HCT116 (cell line): Measurements from ENCODE around the gene KCNQ1OT1. TPM values are rescaled to one million over a fixed set of nuclear protein-coding genes. Genes with fewer than 3 reads are reported as not detected.

ENCODE experiments used
- ATAC-seq: fragments of 200-7000 bp; cut with Tn5 transposase; 2 replicates; pipeline ENCODE4 v1.9.1; 2020; ENCODE audit warnings: mild to moderate bottlenecking, moderate library complexity
- BruUV-seq: library from RNA; stranded (reverse); fragments of 400-500 nt; replicated peaks from 2 replicates; lab custom pipeline; 2021; lab: Mats Ljungman, UMichigan
- CTCF ChIA-PET: fragments of 300-600 bp; sonication (Branson Sonifier 250); formaldehyde crosslinking; loops from one replicate; lab custom pipeline; 2021; ENCODE audit warnings: antibody characterized with exemption; lab: Charles Lee
- POLR2A ChIA-PET: fragments of 300-600, 350-600 bp; sonication (Branson Sonifier 250); formaldehyde crosslinking; loops from one replicate; lab custom pipeline; 2021; ENCODE audit warnings: antibody characterized with exemption; lab: Charles Lee
- RAD21 ChIA-PET, 2 experiments: fragments of 300-600 bp; sonication (Branson Sonifier 250); formaldehyde crosslinking; loops; one replicate each; lab custom pipeline; 2023; ENCODE audit warnings: low total read pairs in 2 of 2; ENCODE audit not compliant: uncharacterized antibody in 2 of 2, unreplicated experiment in 2 of 2, low non-redundant PET in 1 of 2; lab: Charles Lee
- DNase-seq: peaks from one replicate; pipeline ENCODE4 v3.0.0-alpha.2; 2010; ENCODE audit warnings: low read depth, low spot score
- H2AFZ ChIP-seq: fragments of 200-600 bp; shearing (Covaris generic), sonication (generic); 2 replicates; pipeline ENCODE4 v1.6.1; 2017; ENCODE audit warnings: low read depth, mixed run types, mixed read lengths, antibody characterized with exemption, low read length; ENCODE audit not compliant: poor library complexity, severe bottlenecking
- H3K27ac ChIP-seq: 2 replicates; pipeline ENCODE4 v1.5.1; 2012; ENCODE audit warnings: low read depth, low read length
- H3K27me3 ChIP-seq: fragments of 200-600 bp; sonication (generic); 2 replicates; pipeline ENCODE4 v1.6.1; 2016; ENCODE audit warnings: mixed run types, low read length, mixed read lengths; ENCODE audit not compliant: insufficient read depth
- H3K36me3 ChIP-seq, 2 experiments: fragments of 200-500 bp in 1 of 2; fragments of 200-600 bp in 1 of 2; sonication (Bioruptor generic) in 1 of 2; sonication (generic) in 1 of 2; 2 replicates each; pipeline versions ENCODE4 v1.5.1 to v1.6.1; 2014 to 2016; ENCODE audit warnings: low read length in 2 of 2, inconsistent platforms in 1 of 2, mixed read lengths in 1 of 2, mixed run types in 1 of 2; ENCODE audit not compliant: insufficient read depth in 2 of 2, control insufficient read depth in 1 of 2
- H3K4me1 ChIP-seq, 2 experiments: fragments of 200-600 bp in 1 of 2; sonication (generic) in 1 of 2; 2 replicates each; pipeline versions ENCODE4 v1.5.1 to v1.6.1; 2012 to 2017; ENCODE audit warnings: low read length in 2 of 2, inconsistent platforms in 1 of 2, mild to moderate bottlenecking in 1 of 2, mixed read lengths in 1 of 2, mixed run types in 1 of 2, moderate library complexity in 1 of 2; ENCODE audit not compliant: insufficient read depth in 2 of 2, control insufficient read depth in 1 of 2
- H3K4me2 ChIP-seq: fragments of 200-600 bp; sonication (generic); 2 replicates; pipeline ENCODE4 v1.6.1; 2017; ENCODE audit warnings: mixed run types, low read length, mixed read lengths
- H3K4me3 ChIP-seq, 2 experiments: fragments of 200-600 bp in 1 of 2; sonication (generic) in 1 of 2; replicated peaks in 1 of 2; 2 replicates each; pipeline ENCODE4 v1.5.1; 2011 to 2016; ENCODE audit warnings: low read length in 2 of 2, control low read depth in 1 of 2, low read depth in 1 of 2, mild to moderate bottlenecking in 1 of 2, mixed read lengths in 1 of 2, mixed run types in 1 of 2
- H3K79me2 ChIP-seq: fragments of 200-600 bp; sonication (generic); 2 replicates; pipeline ENCODE4 v1.6.1; 2017; ENCODE audit warnings: mild to moderate bottlenecking, mixed run types, low read length, moderate library complexity, mixed read lengths; ENCODE audit not compliant: insufficient read depth
- H3K9ac ChIP-seq: fragments of 200-600 bp; sonication (generic); 2 replicates; pipeline ENCODE4 v1.6.1; 2016; ENCODE audit warnings: low read length, mixed read lengths
- H3K9me2 ChIP-seq: fragments of 200-600 bp; sonication (generic), shearing (Covaris generic); 2 replicates; pipeline ENCODE4 v1.6.1; 2017; ENCODE audit warnings: mixed run types, mild to moderate bottlenecking, moderate library complexity; ENCODE audit not compliant: insufficient read depth
- H3K9me3 ChIP-seq, 2 experiments: fragments of 200-500 bp in 1 of 2; fragments of 200-600 bp in 1 of 2; sonication (Bioruptor generic) in 1 of 2; sonication (generic) in 1 of 2; 2 replicates each; pipeline ENCODE4 v1.6.1; 2014 to 2017; ENCODE audit warnings: low read length in 2 of 2, mixed read lengths in 2 of 2, inconsistent platforms in 1 of 2, low read depth in 1 of 2, mild to moderate bottlenecking in 1 of 2, mixed run types in 1 of 2, moderate library complexity in 1 of 2; ENCODE audit not compliant: control insufficient read depth in 1 of 2, insufficient read depth in 1 of 2
- H4K20me1 ChIP-seq: fragments of 200-600 bp; sonication (generic), shearing (Covaris generic); 2 replicates; pipeline ENCODE4 v1.6.1; 2017; ENCODE audit warnings: mixed run types, mild to moderate bottlenecking, moderate library complexity; ENCODE audit not compliant: insufficient read depth
- ATF3 ChIP-seq: IDR thresholded peaks from 2 replicates; pipeline ENCODE4 v1.6.1; 2012
- CEBPB ChIP-seq: IDR thresholded peaks from 2 replicates; pipeline ENCODE4 v1.6.1; 2012; ENCODE audit warnings: low read depth
- EGR1 ChIP-seq: IDR thresholded peaks from 2 replicates; pipeline ENCODE4 v1.6.1; 2012; ENCODE audit warnings: low read depth
- ELF1 ChIP-seq: IDR thresholded peaks from 2 replicates; pipeline ENCODE4 v1.6.1; 2012; ENCODE audit warnings: low read depth, borderline replicate concordance
- EZH2 ChIP-seq: fragments of 200-600 bp; sonication (generic); IDR thresholded peaks from 2 replicates; pipeline ENCODE4 v1.6.1; 2017; ENCODE audit warnings: antibody characterized with exemption, mixed run types
- EZH2phosphoT487 ChIP-seq: fragments of 200-600 bp; IDR thresholded peaks from 2 replicates; pipeline ENCODE4 v1.6.1; 2018; ENCODE audit warnings: antibody characterized with exemption, borderline replicate concordance
- FOSL1 ChIP-seq: IDR thresholded peaks from 2 replicates; pipeline ENCODE4 v1.6.1; 2012; ENCODE audit warnings: low read depth
- MAX ChIP-seq: IDR thresholded peaks from 2 replicates; pipeline ENCODE4 v1.6.1; 2012
- RAD21 ChIP-seq: IDR thresholded peaks from 2 replicates; pipeline ENCODE4 v1.6.1; 2012; ENCODE audit warnings: low read depth, mild to moderate bottlenecking
- REST ChIP-seq: IDR thresholded peaks from 2 replicates; pipeline ENCODE4 v1.6.1; 2012; ENCODE audit warnings: low read depth
- SP1 ChIP-seq: IDR thresholded peaks from 2 replicates; pipeline ENCODE4 v1.6.1; 2012; ENCODE audit warnings: low read depth
- SRF ChIP-seq: IDR thresholded peaks from 2 replicates; pipeline ENCODE4 v1.6.1; 2012; ENCODE audit warnings: low read depth
- TCF7L2 ChIP-seq: IDR thresholded peaks from 2 replicates; pipeline ENCODE4 v1.7.0; 2011; ENCODE audit warnings: borderline replicate concordance, inconsistent platforms; ENCODE audit not compliant: insufficient read depth, insufficient read length; ENCODE audit errors: extremely low read depth
- YY1 ChIP-seq: IDR thresholded peaks from 2 replicates; pipeline ENCODE4 v1.6.1; 2011; ENCODE audit warnings: low read length, low read depth, moderate library complexity, mild to moderate bottlenecking; ENCODE audit not compliant: insufficient replicate concordance; ENCODE audit errors: extremely low read depth
- ZBTB33 ChIP-seq: IDR thresholded peaks from 2 replicates; pipeline ENCODE4 v1.6.1; 2011; ENCODE audit warnings: mild to moderate bottlenecking, low read length, moderate library complexity; ENCODE audit not compliant: insufficient replicate concordance; ENCODE audit errors: extremely low read depth
- ZFX ChIP-seq: fragments of 450-650 bp; IDR thresholded peaks from 2 replicates; pipeline ENCODE4 v1.6.1; 2017
- ZNF274 ChIP-seq: fragments of 200-500 bp; sonication (Bioruptor generic); IDR thresholded peaks from 2 replicates; pipeline ENCODE4 v1.6.1; 2014; ENCODE audit warnings: mild to moderate bottlenecking, low read depth, low read length, inconsistent platforms
- intact Hi-C: fragments of 100-400 bp; cut with micrococcal nuclease; formaldehyde crosslinking; loops from 2 replicates; pipeline ENCODE4 v1.10.0; 2022
- total RNA-seq: library from RNA; stranded (reverse); gene quantifications from one replicate; pipeline ENCODE4 v1.2.1, GENCODE V29; 2021; ENCODE audit not compliant: unreplicated experiment

Gene KCNQ1OT1
- total RNA-seq, 1 experiment from 2014 or later: 1.1 TPM

- RAD21 ChIA-PET: no interaction called here
- ATAC-seq: no peak
- no peaks in the 10 kb centered on the region for H3K4me1 ChIP-seq
- H3K9me2 ChIP-seq: no peaks in the 10 kb centered on the region
- DNase-seq: no peak
- intact Hi-C loops: no loop called here
- H3K9me3 ChIP-seq: no peaks in the 10 kb centered on the region
- CTCF ChIA-PET: no interaction called here
- no peak overlapping the region for H2AFZ ChIP-seq
- no peaks in the 10 kb centered on the region for H4K20me1 ChIP-seq
- peaks cover 14% of the 10 kb centered on the region; the same call in 1 of the 2 replicates for H3K79me2 ChIP-seq
- BruUV-seq: no TSS peak
- H3K4me3 ChIP-seq: no peak overlapping the region
- H3K4me2 ChIP-seq: no peak overlapping the region
- no peaks in the 10 kb centered on the region for H3K36me3 ChIP-seq
- POLR2A ChIA-PET: no interaction called here
- H3K9ac ChIP-seq: no peak overlapping the region
- TF ChIP-seq EZH2phosphoT487 (no peak), ATF3 (no peak), EZH2 (no peak), YY1 (no peak), CEBPB (no peak), ZNF274 (no peak), ZFX (no peak), ELF1 (no peak), FOSL1 (no peak), ZBTB33 (no peak), RAD21 (no peak), MAX (no peak), SRF (no peak), SP1 (no peak), EGR1 (no peak), TCF7L2 (no peak), REST (no peak)
- H3K27me3 ChIP-seq: no peaks in the 10 kb centered on the region
- H3K27ac ChIP-seq: no peak overlapping the region
These were observed 26.6 kb downstream of the KCNQ1OT1 start for GRCh38 chr11:2673250-2673610.
